ENCODE measurements around the gene FLVCR1.

Gene FLVCR1

GRCh38 chr1:212941452-212941851 is 83.4 kb downstream of the FLVCR1 start:
- no peak for DNase-seq (ENCODE audit: extremely low read depth, low read depth)
- H3K4me3 ChIP-seq (replicated peaks; ENCODE audit: low read depth, low read length), result no peak overlapping the region
- no peak for TF ChIP-seq CTCF (IDR thresholded peaks at IDR 0.05; ENCODE audit: low read depth, low read length, missing control alignments)

- no peak for TF ChIP-seq CTCF (IDR thresholded peaks at IDR 0.05; ENCODE audit: low read depth, low read length, missing control alignments)
- no peak for DNase-seq (ENCODE audit: extremely low read depth, low read depth)
- no peak overlapping the region for H3K4me3 ChIP-seq (replicated peaks; ENCODE audit: low read depth, low read length)
Measured at GRCh38 chr1:212942679-212943392, 84.8 kb downstream of the FLVCR1 start.

- no peak for DNase-seq (ENCODE audit: extremely low read depth, low read depth)
- H3K4me3 ChIP-seq (replicated peaks; ENCODE audit: low read depth, low read length), result no peak overlapping the region
- no peak for TF ChIP-seq CTCF (IDR thresholded peaks at IDR 0.05; ENCODE audit: low read depth, low read length, missing control alignments)
Measured at GRCh38 chr1:212943393-212943710, 85.3 kb downstream of the FLVCR1 start.

GRCh38 chr1:212944229-212944901 is 86.3 kb downstream of the FLVCR1 start:
- no peak for DNase-seq (ENCODE audit: extremely low read depth, low read depth)
- no peak overlapping the region for H3K4me3 ChIP-seq (replicated peaks; ENCODE audit: low read depth, low read length)
- TF ChIP-seq CTCF (IDR thresholded peaks at IDR 0.05; ENCODE audit: low read depth, low read length, missing control alignments), result no peak

GRCh38 chr1:212945056-212945455 is 87.0 kb downstream of the FLVCR1 start:
- no peak for TF ChIP-seq CTCF (IDR thresholded peaks at IDR 0.05; ENCODE audit: low read depth, low read length, missing control alignments)
- H3K4me3 ChIP-seq (replicated peaks; ENCODE audit: low read depth, low read length), result no peak overlapping the region
- DNase-seq (ENCODE audit: extremely low read depth, low read depth), result no peak

- TF ChIP-seq CTCF (IDR thresholded peaks at IDR 0.05; ENCODE audit: low read depth, low read length, missing control alignments), result no peak
- H3K4me3 ChIP-seq (replicated peaks; ENCODE audit: low read depth, low read length), result no peak overlapping the region
- DNase-seq (ENCODE audit: extremely low read depth, low read depth), result no peak
Measured at GRCh38 chr1:212945463-212946160, 87.5 kb downstream of the FLVCR1 start.

All from HFF-Myc (cell line).